D341Med (cell line): ENCODE results near the gene RMI2.
"Not testable (repeated sequence)": the region's sequence is repeated elsewhere in the genome, so short reads cannot be mapped to it uniquely, and the experiment has no call there.

Source experiments
- DNase-seq: peaks from one replicate; pipeline ENCODE4 v3.0.0; 2012; ENCODE audit warnings: low spot score

Gene RMI2

GRCh38 chr16:11354733-11355574 lies 9.7 kb downstream of the RMI2 start:
- no peak for DNase-seq

GRCh38 chr16:11355862-11356261 lies 10.6 kb downstream of the RMI2 start:
- DNase-seq, result no peak

- DNase-seq, result peak; percentile 72
These were observed 11.5 kb downstream of the RMI2 start for GRCh38 chr16:11356573-11357331.

GRCh38 chr16:11358531-11358930 lies 13.3 kb downstream of the RMI2 start:
- DNase-seq, result no peak

DNA sequence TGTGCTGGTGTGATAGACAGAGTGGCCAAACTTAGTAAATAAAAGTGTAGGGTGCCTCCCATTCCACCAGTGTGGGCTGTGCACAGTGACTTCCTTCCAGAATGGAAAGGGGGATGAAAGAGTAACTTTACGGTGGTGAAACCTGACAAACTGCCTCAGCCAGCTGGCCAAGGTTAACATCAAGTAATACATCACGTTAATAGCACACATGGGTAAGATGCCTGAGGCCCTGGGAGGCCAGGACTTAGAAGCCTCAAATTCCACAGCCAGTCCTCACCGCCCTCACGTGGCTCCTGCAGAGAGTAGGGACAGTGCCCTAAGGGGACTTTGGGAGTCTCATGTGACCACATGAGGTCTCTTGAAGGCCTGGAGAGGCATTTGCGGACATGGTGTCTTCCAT lies 14.1 kb downstream of the RMI2 start:
- no peak for DNase-seq

DNA sequence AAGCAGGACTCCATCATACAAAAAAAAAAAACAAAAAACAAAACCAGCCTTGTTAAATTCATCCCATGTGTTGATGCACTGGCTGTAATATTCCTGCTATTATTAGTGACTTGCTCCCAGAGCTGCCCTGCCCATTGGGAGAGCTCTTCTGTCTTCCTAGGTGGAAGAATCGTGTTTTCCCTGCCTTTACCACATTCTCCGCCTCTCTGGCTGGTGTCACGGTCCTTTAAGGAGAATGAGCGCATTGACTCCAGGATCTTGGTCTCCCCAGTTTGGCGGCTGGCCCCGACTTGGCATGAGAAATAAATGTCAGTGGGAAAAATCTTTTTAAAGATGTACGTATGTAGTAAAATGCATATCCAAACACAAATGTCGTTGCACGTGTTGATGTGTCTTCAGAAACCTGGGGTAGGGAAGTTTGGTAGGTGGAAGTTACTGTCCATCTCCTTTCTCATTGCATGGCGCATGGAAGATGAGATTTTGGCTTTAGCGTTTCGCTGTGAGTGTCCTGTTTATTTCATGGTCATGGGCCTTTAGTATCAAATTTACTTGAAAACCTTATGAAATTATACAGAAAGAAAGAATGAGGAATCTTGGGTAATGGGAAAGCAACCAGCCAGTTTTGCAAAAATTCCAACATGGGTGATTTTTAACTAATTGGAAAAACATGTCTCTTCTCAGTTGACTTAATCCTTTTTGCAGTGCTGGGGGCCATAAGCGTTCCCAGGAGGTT lies 15.5 kb downstream of the RMI2 start:
- DNase-seq, result no peak

DNA sequence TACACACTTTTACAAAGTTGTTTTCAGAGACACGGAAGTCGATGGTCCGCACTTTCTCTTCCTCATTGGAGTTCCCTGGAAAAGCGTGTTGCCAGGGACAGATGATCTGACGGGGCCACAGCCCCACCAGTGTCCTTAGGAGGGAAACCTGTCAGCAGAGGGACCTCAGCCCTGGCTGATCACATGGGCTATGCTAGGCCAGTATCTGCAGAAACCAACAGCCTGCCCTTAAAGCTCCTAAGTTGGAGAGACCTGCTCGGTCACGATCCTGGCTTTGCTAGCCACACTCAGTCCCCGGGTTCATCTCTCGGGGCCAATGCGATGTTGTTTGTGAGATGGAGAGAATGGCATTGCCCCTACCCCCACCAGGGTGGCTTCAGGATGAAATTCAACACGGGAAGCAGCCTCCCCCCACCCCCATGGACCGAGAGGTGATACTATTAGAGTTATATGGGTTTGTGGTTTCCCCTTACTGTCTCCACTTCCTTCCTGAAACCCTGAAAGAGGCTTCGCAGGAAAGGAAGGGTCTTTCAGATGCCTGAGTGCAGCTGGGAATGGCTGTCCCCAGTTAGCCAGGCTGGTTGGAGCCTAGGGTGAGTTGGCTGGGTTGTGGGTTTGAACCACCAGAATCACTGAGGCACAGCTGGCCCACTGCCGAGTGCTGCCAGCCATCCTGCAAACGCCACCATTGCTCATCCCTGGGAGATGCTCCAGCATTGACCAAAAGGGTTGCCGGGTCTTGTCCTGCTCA lies 16.6 kb downstream of the RMI2 start:
- no peak for DNase-seq

GRCh38 chr16:11363927-11364258 lies 18.6 kb downstream of the RMI2 start:
- DNase-seq, result no peak

- DNase-seq, result no peak
These were observed 22.2 kb downstream of the RMI2 start for GRCh38 chr16:11367483-11367906.

GRCh38 chr16:11370084-11370931 lies 25.0 kb downstream of the RMI2 start:
- no peak for DNase-seq

GRCh38 chr16:11370932-11371279 lies 25.6 kb downstream of the RMI2 start:
- DNase-seq, result not testable (repeated sequence)

DNA sequence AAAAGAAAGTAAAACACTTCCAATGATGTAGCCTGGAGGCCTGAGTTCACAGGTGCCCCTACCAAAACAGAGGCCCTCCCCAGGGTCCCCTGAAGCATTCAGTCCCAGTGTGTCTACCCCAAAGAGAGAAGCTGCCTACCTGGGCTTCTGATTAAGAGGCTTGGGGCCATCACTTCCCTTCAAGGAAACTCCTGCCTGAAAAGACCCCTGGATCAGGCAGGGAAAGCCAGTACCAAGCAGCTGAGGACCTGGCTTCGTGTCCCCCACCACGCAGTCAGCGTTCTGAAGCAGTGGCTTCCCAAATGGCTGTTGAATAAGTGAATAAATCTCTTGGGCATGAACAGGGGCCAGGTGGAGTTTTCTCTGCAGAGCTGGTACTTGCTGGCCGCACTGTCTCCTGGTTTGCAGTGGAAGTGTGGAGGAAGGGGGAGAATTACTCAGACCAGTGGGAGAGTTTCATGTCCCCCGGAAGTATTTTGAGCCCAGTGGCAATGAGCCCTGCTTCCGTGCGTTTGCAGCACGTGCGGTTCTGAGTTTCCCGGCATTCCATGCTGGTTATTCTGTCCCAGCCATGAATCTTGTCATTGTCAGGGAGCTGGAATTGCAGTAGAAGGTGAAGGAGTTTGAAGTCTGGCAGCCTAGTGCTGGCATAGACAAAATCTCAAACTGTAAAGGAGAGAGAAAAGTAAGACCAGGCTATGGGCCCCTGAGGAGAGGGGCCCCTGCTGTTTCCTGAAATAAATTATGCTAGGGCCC lies 27.0 kb downstream of the RMI2 start:
- DNase-seq, result no peak

GRCh38 chr16:11372829-11373306 lies 27.6 kb downstream of the RMI2 start:
- no peak for DNase-seq

DNA sequence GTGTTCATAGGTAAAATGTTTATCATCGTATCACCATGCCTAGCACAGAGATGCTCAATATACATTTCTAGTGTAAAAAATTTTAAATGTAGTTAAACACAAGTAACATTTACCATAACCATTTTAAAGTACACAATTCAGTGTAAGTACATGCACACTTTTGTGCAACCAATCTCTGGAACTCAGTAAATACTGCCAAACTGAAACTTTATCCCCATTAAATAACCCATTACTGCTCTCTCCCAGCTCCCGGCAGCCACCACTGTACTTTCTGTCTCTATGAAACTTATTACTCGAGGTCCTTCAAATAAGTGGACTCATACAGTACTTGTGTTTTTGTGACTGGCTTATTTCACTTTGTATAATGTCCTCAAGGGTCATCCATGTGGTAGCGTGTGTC lies 29.0 kb downstream of the RMI2 start:
- DNase-seq, result no peak

DNA sequence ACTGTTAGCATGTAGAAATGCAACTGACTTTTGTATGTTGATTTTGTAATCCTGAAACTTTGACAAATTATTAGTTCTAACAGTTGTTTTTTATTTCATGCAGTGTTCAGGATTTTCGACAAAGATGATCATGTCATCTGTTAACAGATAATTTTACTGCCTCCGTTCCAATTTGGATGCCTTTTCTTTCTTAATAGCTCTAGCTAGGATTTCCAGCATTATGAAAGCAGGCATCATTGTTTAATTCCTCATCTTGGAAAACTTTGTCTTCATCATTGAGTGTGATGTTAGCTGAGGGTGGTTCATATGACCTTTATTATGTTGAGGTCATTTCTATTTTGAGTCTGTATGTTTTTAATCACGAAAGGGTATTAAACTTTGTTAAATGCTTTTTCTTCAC lies 31.9 kb downstream of the RMI2 start:
- DNase-seq, result no peak

DNA sequence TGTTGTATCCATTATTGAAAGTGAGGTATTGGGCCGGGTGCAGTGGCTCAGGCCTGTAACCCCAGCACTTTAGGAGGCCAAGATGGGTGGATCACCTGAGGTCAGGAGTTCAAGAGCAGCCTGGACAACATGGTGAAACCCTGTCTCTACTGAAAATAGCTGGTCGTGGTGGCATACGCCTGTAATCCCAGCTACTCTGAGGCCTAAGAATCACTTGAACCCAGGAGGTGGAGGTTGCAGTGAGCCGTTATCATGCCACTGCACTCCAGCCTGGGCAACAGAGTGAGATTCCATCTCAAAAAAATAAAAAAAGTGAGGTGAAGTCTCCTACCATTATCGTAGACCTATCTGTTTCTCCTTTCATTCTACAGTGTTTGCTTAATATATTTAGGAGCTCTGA lies 33.7 kb downstream of the RMI2 start:
- DNase-seq, result not testable (repeated sequence)

DNA sequence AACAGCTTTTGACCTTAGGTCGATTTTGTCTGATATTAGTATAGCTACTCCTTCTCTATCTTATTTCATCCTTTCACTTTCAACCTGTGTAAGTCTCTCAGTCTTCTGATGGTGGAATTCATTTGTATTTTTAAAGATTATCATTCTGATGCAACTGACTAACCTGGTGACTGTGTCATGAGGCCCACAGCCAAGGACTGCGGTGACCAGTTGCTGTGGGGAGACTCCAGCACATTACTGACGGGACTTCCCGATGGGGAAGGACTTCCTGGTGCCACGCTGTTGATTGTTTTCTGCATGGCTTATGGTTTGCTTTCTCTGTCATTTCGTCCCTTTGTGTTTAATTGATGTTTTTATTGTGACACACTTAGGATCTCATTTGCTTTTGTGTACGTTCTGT lies 34.2 kb downstream of the RMI2 start:
- DNase-seq, result no peak

GRCh38 chr16:11380836-11381235 lies 35.6 kb downstream of the RMI2 start:
- DNase-seq, result no peak

DNA sequence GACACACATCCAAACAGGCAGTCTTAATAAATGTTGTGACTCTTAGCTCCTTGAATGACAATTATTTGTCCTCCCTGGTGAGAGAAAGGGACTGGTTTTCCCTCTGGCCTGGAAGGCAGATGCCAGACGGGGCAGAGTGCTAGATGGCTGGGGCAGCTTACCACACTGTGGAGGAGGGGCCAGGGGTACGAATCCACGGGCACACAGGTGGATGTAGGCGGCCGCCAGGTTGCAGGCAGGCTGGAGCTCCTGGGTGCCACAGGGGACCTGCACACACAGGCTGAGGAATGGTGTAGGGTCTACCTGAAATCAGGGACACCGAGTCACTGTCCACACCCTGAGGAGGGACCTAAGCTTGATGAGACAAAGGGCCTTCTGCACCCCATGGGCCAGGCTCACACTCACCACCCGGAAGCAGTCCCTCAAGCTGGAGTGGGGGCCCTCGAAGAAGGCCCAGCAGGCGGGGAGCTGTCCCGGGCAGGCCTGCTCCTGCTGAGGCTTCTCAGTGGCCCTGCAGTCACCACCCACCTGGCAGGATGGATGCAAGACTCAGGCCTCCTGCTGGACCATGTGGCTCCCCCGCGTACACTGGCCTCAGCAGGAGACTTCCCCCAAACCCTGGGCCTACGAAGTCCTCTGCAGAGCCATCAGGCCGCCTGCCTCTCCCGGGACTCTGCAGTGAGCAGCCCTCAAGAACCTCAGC lies 38.4 kb downstream of the RMI2 start:
- DNase-seq, result no peak
